GM18907 (cell line): Measurements from ENCODE around the gene HOXA4.
A peak's percentile ranks its signal among the peaks of the same experiment; 100 is the strongest.

Source experiments
- ATAC-seq: cut with Tn5 transposase; IDR thresholded peaks from one replicate; pipeline ENCODE4 v1.9.1; 2021; ENCODE audit warnings: mild to moderate bottlenecking, moderate library complexity; ENCODE audit not compliant: unreplicated experiment

HOXA4 gene

GRCh38 chr7:27095050-27095896, 35.3 kb downstream of the HOXA4 start:
- ATAC-seq, result peak; percentile 7

- no peak for ATAC-seq
These were observed 36.1 kb downstream of the HOXA4 start for GRCh38 chr7:27094304-27095049.

- ATAC-seq, result no peak
These were observed 37.2 kb downstream of the HOXA4 start for GRCh38 chr7:27093184-27093895.

DNA sequence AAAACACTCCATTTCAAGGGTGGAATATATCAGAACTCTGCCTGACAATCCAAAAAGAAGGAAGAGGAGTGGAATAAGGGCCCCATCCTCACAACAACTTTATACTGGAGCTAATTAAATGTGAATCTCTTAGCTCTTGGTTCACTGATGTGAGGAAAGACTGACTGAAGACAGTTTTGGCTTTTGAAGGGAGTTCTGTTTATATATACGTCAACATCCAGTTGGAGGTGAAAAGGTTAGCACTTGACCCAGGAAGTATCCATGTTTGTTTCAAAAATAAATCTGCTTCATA, 37.8 kb downstream of the HOXA4 start:
- no peak for ATAC-seq

GRCh38 chr7:27091941-27092818, 38.4 kb downstream of the HOXA4 start:
- no peak for ATAC-seq

DNA sequence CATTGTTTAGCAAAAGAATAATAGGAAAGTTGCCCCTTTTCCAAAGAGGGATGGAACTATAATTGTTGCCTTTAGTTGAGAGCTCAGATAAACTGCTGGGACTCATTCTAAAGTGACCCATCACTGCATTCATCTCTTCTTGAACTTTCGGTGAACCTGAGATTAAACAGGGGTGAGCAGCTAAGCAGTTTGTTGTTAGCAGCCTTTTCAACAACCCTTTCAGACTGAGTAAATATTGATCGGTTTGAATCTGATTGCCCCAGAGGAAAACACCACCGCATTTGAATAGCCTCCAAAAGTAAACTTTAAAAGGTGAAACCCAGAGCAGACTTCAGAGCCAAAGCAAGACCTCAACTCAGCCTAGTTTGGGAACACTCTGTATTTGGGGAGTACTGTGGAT, 39.5 kb downstream of the HOXA4 start:
- no peak for ATAC-seq

- ATAC-seq, result no peak
These were observed 42.3 kb downstream of the HOXA4 start for GRCh38 chr7:27088002-27088922.

- no peak for ATAC-seq
These were observed 46.9 kb downstream of the HOXA4 start for GRCh38 chr7:27083646-27084045.

DNA sequence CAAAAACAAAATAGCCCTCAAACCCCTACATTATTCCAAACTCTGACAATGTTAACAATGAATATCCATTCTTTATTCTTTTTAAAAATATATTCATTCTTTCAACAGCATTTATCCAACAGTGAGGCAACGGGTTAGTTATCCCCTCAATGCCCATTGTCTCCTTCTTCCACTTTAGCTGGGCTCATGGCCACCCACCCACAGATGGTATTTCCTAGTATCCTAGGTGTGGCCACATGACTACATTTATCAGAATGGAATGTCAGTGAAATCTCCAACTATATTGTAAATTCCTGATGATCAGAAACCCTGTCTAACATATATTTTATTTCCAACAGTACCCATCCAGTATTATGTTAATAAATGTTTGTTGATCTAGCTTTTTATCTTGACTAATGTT, 48.4 kb downstream of the HOXA4 start:
- no peak for ATAC-seq

GRCh38 chr7:27080844-27081436, 49.6 kb downstream of the HOXA4 start:
- no peak for ATAC-seq

GRCh38 chr7:27079234-27079975, 51.2 kb downstream of the HOXA4 start:
- peak; percentile 40 for ATAC-seq

- ATAC-seq, result no peak
These were observed 51.8 kb downstream of the HOXA4 start for GRCh38 chr7:27078616-27079233.
